Epithelial cell of proximal tubule (primary cell): ENCODE measurements around the gene SHLD1. TPM values are rescaled to one million over a fixed set of nuclear protein-coding genes. Genes with fewer than 3 reads are reported as not detected.

Experiments used
- DNase-seq: peaks from one replicate; pipeline ENCODE4 v3.0.0-alpha.2; 2011; ENCODE audit warnings: low read depth
- H3K4me3 ChIP-seq: 2 replicates; pipeline ENCODE4 v1.5.1; 2011; ENCODE audit warnings: low read depth, mild to moderate bottlenecking, low read length
- CTCF ChIP-seq: conservative IDR thresholded peaks from 2 replicates; pipeline ENCODE4 v1.5.1; 2012; ENCODE audit warnings: low read depth, mild to moderate bottlenecking, low read length
- total RNA-seq: library from RNA; depleted of rRNA; stranded (reverse); fragments of >200 nt; gene quantifications from 2 replicates; pipeline ENCODE4 v1.2.3, GENCODE V29; 2015

SHLD1 gene
- total RNA-seq, 1 donor from 2014 or later: 1.3 TPM

GRCh38 chr20:5848711-5849505 is 98.7 kb downstream of the SHLD1 start:
- no peak for DNase-seq
- H3K4me3 ChIP-seq: no peak overlapping the region
- TF ChIP-seq CTCF: no peak

- TF ChIP-seq CTCF: no peak
- H3K4me3 ChIP-seq: no peak overlapping the region
- no peak for DNase-seq
These were observed 105.7 kb downstream of the SHLD1 start for GRCh38 chr20:5855939-5856338.

- DNase-seq: no peak
- no peak overlapping the region for H3K4me3 ChIP-seq
- TF ChIP-seq CTCF: no peak
These were observed 109.4 kb downstream of the SHLD1 start for GRCh38 chr20:5859608-5860007.

GRCh38 chr20:5862703-5863039 is 112.5 kb downstream of the SHLD1 start:
- DNase-seq: no peak
- no peak overlapping the region for H3K4me3 ChIP-seq
- no peak for TF ChIP-seq CTCF

- TF ChIP-seq CTCF: no peak
- DNase-seq: no peak
- no peak overlapping the region for H3K4me3 ChIP-seq
These were observed 113.0 kb downstream of the SHLD1 start for GRCh38 chr20:5863040-5863833.

- TF ChIP-seq CTCF: no peak
- DNase-seq: no peak
- no peak overlapping the region for H3K4me3 ChIP-seq
These were observed 114.2 kb downstream of the SHLD1 start for GRCh38 chr20:5864428-5864827.
